ENCODE results near the gene TPRG1L. TPM values are rescaled to one million over a fixed set of nuclear protein-coding genes. Genes with fewer than 3 reads are reported as not detected.

TPRG1L gene
- total and polyA plus RNA-seq, 2 of the 4 experiments (the other 2 are of a cell fraction): 25.3 to 39.5 TPM

GRCh38 chr1:3669421-3669821 lies 44.6 kb downstream of the TPRG1L start:
- intact Hi-C loops (cut with micrococcal nuclease): no loop called here
- H2BK15ac ChIP-seq (ENCODE audit: low read depth, low read length): no peak overlapping the region
- ATAC-seq (ENCODE audit: low read depth): no peak
- ChIA-PET CTCF (interaction anchor here (1.8 kb wide), 1 partner anchor 14 kb away, joined by 6 read pairs; no protein-coding TSS in a partner anchor), POLR2A (ENCODE audit: unreplicated experiment) (no interaction called here)
- no peak overlapping the region for H3K18ac ChIP-seq (ENCODE audit: low read depth, low read length)
- H2AFZ ChIP-seq (replicated peaks; ENCODE audit: low read length, poor library complexity): no peak overlapping the region
- 66% methylated on average over 9 of the region's 14 CpGs; no CpG with 5 or more reads in 1 of the 2 experiments for WGBS, 2 experiments (ENCODE audit: extremely low coverage in 2 of 2, insufficient read length in 1 of 2)
- H3K56ac ChIP-seq (ENCODE audit: extremely low read depth, insufficient read depth, low read length): no peak overlapping the region
- H4K20me1 ChIP-seq (ENCODE audit: insufficient read depth, low read length): no peaks in the 10 kb centered on the region
- H3K9me3 ChIP-seq (ENCODE audit: control insufficient read depth, insufficient read depth, low read length): no peaks in the 10 kb centered on the region
- no TSS peak for BruUV-seq (replicated peaks)
- in situ Hi-C loops (cut with MboI; ENCODE audit: low sequenced_read_pairs): no loop called here
- H3K14ac ChIP-seq (replicated peaks; ENCODE audit: low read depth, low read length): no peak overlapping the region
- no peaks in the 10 kb centered on the region for H3K36me3 ChIP-seq (ENCODE audit: control insufficient read depth, insufficient read depth, low read length)
- H3K23ac ChIP-seq (ENCODE audit: low read depth, low read length): no peak overlapping the region
- no peak overlapping the region for H4K91ac ChIP-seq (ENCODE audit: insufficient read depth, low read depth, low read length)
- H2AK5ac ChIP-seq (ENCODE audit: low read depth, low read length): no peak overlapping the region
- no peaks in the 10 kb centered on the region for H3K79me1 ChIP-seq (ENCODE audit: low read depth in 1 of 2, low read length in 2 of 2)
- H2BK5ac ChIP-seq (ENCODE audit: low read depth, low read length, poor library complexity, severe bottlenecking): no peak overlapping the region
- no peak overlapping the region for H2BK20ac ChIP-seq (ENCODE audit: low read depth, low read length)
- H3K4me2 ChIP-seq (ENCODE audit: low read depth, low read length): no peak overlapping the region
- H2AK9ac ChIP-seq (replicated peaks; ENCODE audit: low read depth, low read length, poor library complexity): no peak overlapping the region
- no peak overlapping the region for H2BK120ac ChIP-seq (ENCODE audit: low read depth, low read length)
- H4K8ac ChIP-seq (ENCODE audit: low read depth in 2 of 2, low read length in 2 of 2): no peak overlapping the region
- H4K5ac ChIP-seq (ENCODE audit: low read depth, low read length): no peak overlapping the region
- no peak overlapping the region for H3K27ac ChIP-seq (ENCODE audit: insufficient read depth, low read length)
- H3K4me3 ChIP-seq (ENCODE audit: insufficient read depth, low read depth, low read length): no peak overlapping the region
- TF ChIP-seq RCOR1 (IDR thresholded peaks at IDR 0.05; ENCODE audit: insufficient replicate concordance, low read length) (no peak), CEBPB (IDR thresholded peaks at IDR 0.05; ENCODE audit: low read depth, low read length) (no peak), CHD1 (IDR thresholded peaks at IDR 0.05; ENCODE audit: low read depth, low read length) (no peak), POLR2A (IDR thresholded peaks at IDR 0.05; ENCODE audit: low read depth, low read length) (no peak), CTCF (conservative IDR thresholded peaks at IDR 0.05; ENCODE audit: low read depth, low read length) (no peak), MAZ (IDR thresholded peaks at IDR 0.05; ENCODE audit: borderline replicate concordance, low read depth, low read length) (no peak), FOS (IDR thresholded peaks at IDR 0.05; ENCODE audit: low read depth, low read length) (no peak), ELK1 (IDR thresholded peaks at IDR 0.05; ENCODE audit: borderline replicate concordance, low read depth, low read length) (no peak), NFE2L2 (IDR thresholded peaks at IDR 0.05; ENCODE audit: low read depth, low read length) (no peak), RAD21 (IDR thresholded peaks at IDR 0.05; ENCODE audit: low read length) (no peak), MAFK (IDR thresholded peaks at IDR 0.05; ENCODE audit: low read depth, low read length) (no peak), MXI1 (IDR thresholded peaks at IDR 0.05; ENCODE audit: borderline replicate concordance, low read depth, low read length) (no peak), SMC3 (IDR thresholded peaks at IDR 0.05; ENCODE audit: low read depth, low read length) (no peak), USF2 (IDR thresholded peaks at IDR 0.05; ENCODE audit: low read depth, low read length) (no peak)
- H3K4ac ChIP-seq (ENCODE audit: low read depth, low read length): no peak overlapping the region
- DNase-seq: no peak
- H3K27me3 ChIP-seq (ENCODE audit: control insufficient read depth, insufficient read depth, low read length): peaks cover 31% of the 10 kb centered on the region
- no peaks in the 10 kb centered on the region for H3K4me1 ChIP-seq (ENCODE audit: control insufficient read depth, insufficient read depth, low read length)
- no peaks in the 10 kb centered on the region for H3K9me1 ChIP-seq (ENCODE audit: insufficient read depth, low read length)
- no peak overlapping the region for H3K9ac ChIP-seq (ENCODE audit: low read depth, low read length)
- dilution Hi-C loops (cut with HindIII; ENCODE audit: low sequenced_read_pairs, unreplicated experiment): no loop called here

Measured in IMR-90 (cell line).